HepG2 (cell line): Measurements from ENCODE around the gene UPK1A. TPM values are rescaled to one million over a fixed set of nuclear protein-coding genes. Genes with fewer than 3 reads are reported as not detected.
A peak's percentile ranks its signal among the peaks of the same experiment; 100 is the strongest.

Experiments used
- EHMT2 ChIP-seq: fragments of 200-600 bp; sonication (generic); IDR thresholded peaks from 2 replicates; pipeline ENCODE4 v1.7.0; 2017; ENCODE audit warnings: antibody characterized with exemption, low read depth, low read length, borderline replicate concordance
- HHEX ChIP-seq: IDR thresholded peaks from 2 replicates; pipeline ENCODE4 v1.6.1; 2016; ENCODE audit warnings: control low read depth
- JUN ChIP-seq: sonication (generic); formaldehyde crosslinking; IDR thresholded peaks from 2 replicates; pipeline ENCODE4 v1.4.0; 2020; ENCODE audit warnings: mild to moderate bottlenecking, missing genetic modification reagents
- KAT7 ChIP-seq: IDR thresholded peaks from 2 replicates; pipeline ENCODE4 v1.6.1; 2018; ENCODE audit warnings: borderline replicate concordance, missing compliant biosample characterization
- MIER2 ChIP-seq: IDR thresholded peaks from 2 replicates; pipeline ENCODE4 v1.6.1; 2016; ENCODE audit warnings: missing biosample characterization, missing genetic modification reagents
- NR2F2 ChIP-seq: IDR thresholded peaks from 2 replicates; pipeline ENCODE4 v1.6.1; 2012; ENCODE audit warnings: low read depth, inconsistent platforms, borderline replicate concordance
- PPARG ChIP-seq: conservative IDR thresholded peaks from 2 replicates; pipeline ENCODE4 v1.6.1; 2016; ENCODE audit warnings: missing biosample characterization, missing genetic modification reagents
- REPIN1 ChIP-seq: sonication (generic); formaldehyde crosslinking; IDR thresholded peaks from 2 replicates; pipeline ENCODE4 v1.8.0; 2022; ENCODE audit warnings: missing genetic modification reagents, low read depth, mild to moderate bottlenecking, borderline replicate concordance
- RNF219 ChIP-seq: sonication (generic); formaldehyde crosslinking; IDR thresholded peaks from 2 replicates; pipeline ENCODE4 v1.5.0; 2020; ENCODE audit warnings: mild to moderate bottlenecking, missing genetic modification reagents
- SOX5 ChIP-seq: IDR thresholded peaks from 2 replicates; pipeline ENCODE4 v1.6.1; 2016; ENCODE audit warnings: borderline replicate concordance
- TOPORS ChIP-seq: sonication (generic); formaldehyde crosslinking; IDR thresholded peaks from 2 replicates; pipeline ENCODE4 v1.8.0; 2023; ENCODE audit warnings: mild to moderate bottlenecking, missing genetic modification reagents
- ZNF260 ChIP-seq: sonication (generic); formaldehyde crosslinking; IDR thresholded peaks from 2 replicates; pipeline ENCODE4 v1.4.0; 2020; ENCODE audit warnings: missing genetic modification reagents, low read depth, mild to moderate bottlenecking, borderline replicate concordance
- ZNF350 ChIP-seq: sonication (generic); formaldehyde crosslinking; IDR thresholded peaks from 2 replicates; pipeline ENCODE4 v1.4.0; 2020; ENCODE audit warnings: mild to moderate bottlenecking, low read depth, missing genetic modification reagents, borderline replicate concordance
- ZNF83 ChIP-seq: sonication (generic); formaldehyde crosslinking; IDR thresholded peaks from 2 replicates; pipeline ENCODE4 v1.4.0; 2020; ENCODE audit warnings: missing genetic modification reagents, mild to moderate bottlenecking, borderline replicate concordance
- ZNF878 ChIP-seq: sonication (generic); formaldehyde crosslinking; IDR thresholded peaks from 2 replicates; pipeline ENCODE4 v1.8.1; 2023; ENCODE audit warnings: mild to moderate bottlenecking, missing genetic modification reagents, moderate library complexity
- polyA plus RNA-seq, 8 experiments: library from polyadenylated mRNA; depleted of rRNA in 3 of 8; stranded (reverse) in 7 of 8; unstranded in 1 of 8; fragments of >200 nt; fragmentation: Illumina TruSeq in 4 of 8; extraction: Trizol in 4 of 8; gene quantifications; 2 replicates each; pipeline versions ENCODE4 v1.2.1 to v1.2.3, GENCODE V29; 2011 to 2016; ENCODE audit warnings: low read depth in 4 of 8, missing spikeins in 1 of 8, mixed read lengths in 1 of 8; ENCODE audit not compliant: insufficient read depth in 1 of 8
- total RNA-seq, 5 experiments: library from RNA; depleted of rRNA; stranded (reverse); fragments of >200 nt; fragmentation: Illumina TruSeq; extraction: Trizol; gene quantifications; 2 replicates each; pipeline ENCODE4 v1.2.3, GENCODE V29; 2016; ENCODE audit warnings: low read depth in 1 of 5
- TF ChIP-seq, protein P1 (sequence below): sonication (generic); formaldehyde crosslinking; IDR thresholded peaks from 2 replicates; pipeline ENCODE4 v1.4.0; 2020; ENCODE audit warnings: missing genetic modification reagents
- TF ChIP-seq, protein P2 (sequence below): sonication (generic); formaldehyde crosslinking; IDR thresholded peaks from 2 replicates; pipeline ENCODE4 v1.4.0; 2020; ENCODE audit warnings: mild to moderate bottlenecking, low read depth, missing genetic modification reagents

Gene UPK1A
- total and polyA plus RNA-seq, 2 of the 13 experiments (the other 11 are each of a cell fraction or from before 2014, with no cell fraction given), result 2.9 TPM; not detected in 1

GRCh38 chr19:35716801-35717664 lies 50.7 kb downstream of the UPK1A start (continued):
- TF ChIP-seq RNF219 (CRISPR knock-in tag) (peak; percentile 70; the same call in 1 of the 2 replicates), ZNF350 (CRISPR knock-in tag) (peak; percentile 68; the same call in 1 of the 2 replicates), HHEX (CRISPR knock-in tag) (no peak), ZNF260 (CRISPR knock-in tag) (no peak), TOPORS (CRISPR knock-in tag) (peak; percentile 65; the same call in 1 of the 2 replicates), EHMT2 (no peak), ZNF878 (CRISPR knock-in tag) (no peak), JUN (CRISPR knock-in tag) (no peak), NR2F2 (no peak), PPARG (CRISPR knock-in tag) (0 out of 2 replicates have a peak, but pooled peaks have one; percentile 19), KAT7 (CRISPR knock-in tag) (0 out of 2 replicates have a peak, but pooled peaks have one; percentile 50), MIER2 (CRISPR knock-in tag) (no peak), REPIN1 (CRISPR knock-in tag) (peak; percentile 51; the same call in 1 of the 2 replicates), SOX5 (CRISPR knock-in tag) (no peak), ZNF83 (CRISPR knock-in tag) (no peak)
- TF ChIP-seq, protein P1, sequence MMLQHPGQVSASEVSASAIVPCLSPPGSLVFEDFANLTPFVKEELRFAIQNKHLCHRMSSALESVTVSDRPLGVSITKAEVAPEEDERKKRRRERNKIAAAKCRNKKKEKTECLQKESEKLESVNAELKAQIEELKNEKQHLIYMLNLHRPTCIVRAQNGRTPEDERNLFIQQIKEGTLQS, result 0 out of 2 replicates have a peak, but pooled peaks have one; percentile 9
- TF ChIP-seq, protein P2, sequence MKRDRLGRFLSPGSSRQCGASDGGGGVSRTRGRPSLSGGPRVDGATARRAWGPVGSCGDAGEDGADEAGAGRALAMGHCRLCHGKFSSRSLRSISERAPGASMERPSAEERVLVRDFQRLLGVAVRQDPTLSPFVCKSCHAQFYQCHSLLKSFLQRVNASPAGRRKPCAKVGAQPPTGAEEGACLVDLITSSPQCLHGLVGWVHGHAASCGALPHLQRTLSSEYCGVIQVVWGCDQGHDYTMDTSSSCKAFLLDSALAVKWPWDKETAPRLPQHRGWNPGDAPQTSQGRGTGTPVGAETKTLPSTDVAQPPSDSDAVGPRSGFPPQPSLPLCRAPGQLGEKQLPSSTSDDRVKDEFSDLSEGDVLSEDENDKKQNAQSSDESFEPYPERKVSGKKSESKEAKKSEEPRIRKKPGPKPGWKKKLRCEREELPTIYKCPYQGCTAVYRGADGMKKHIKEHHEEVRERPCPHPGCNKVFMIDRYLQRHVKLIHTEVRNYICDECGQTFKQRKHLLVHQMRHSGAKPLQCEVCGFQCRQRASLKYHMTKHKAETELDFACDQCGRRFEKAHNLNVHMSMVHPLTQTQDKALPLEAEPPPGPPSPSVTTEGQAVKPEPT, result peak; percentile 41; the same call in 1 of the 2 replicates
